ENCODE measurements around the gene RGS13.

RGS13 gene

GRCh38 chr1:192691041-192691440 lies 55.1 kb downstream of the RGS13 start:
- H3K79me2 ChIP-seq = no peaks in the 10 kb centered on the region
- TF ChIP-seq, protein P1, sequence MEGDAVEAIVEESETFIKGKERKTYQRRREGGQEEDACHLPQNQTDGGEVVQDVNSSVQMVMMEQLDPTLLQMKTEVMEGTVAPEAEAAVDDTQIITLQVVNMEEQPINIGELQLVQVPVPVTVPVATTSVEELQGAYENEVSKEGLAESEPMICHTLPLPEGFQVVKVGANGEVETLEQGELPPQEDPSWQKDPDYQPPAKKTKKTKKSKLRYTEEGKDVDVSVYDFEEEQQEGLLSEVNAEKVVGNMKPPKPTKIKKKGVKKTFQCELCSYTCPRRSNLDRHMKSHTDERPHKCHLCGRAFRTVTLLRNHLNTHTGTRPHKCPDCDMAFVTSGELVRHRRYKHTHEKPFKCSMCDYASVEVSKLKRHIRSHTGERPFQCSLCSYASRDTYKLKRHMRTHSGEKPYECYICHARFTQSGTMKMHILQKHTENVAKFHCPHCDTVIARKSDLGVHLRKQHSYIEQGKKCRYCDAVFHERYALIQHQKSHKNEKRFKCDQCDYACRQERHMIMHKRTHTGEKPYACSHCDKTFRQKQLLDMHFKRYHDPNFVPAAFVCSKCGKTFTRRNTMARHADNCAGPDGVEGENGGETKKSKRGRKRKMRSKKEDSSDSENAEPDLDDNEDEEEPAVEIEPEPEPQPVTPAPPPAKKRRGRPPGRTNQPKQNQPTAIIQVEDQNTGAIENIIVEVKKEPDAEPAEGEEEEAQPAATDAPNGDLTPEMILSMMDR (IDR thresholded peaks at IDR 0.05) = no peak
- no peak overlapping the region for H2AFZ ChIP-seq
- H3K9me3 ChIP-seq (ENCODE audit: control insufficient read depth, low read length) = no peaks in the 10 kb centered on the region
- no peaks in the 10 kb centered on the region for H3K4me1 ChIP-seq
- no peak overlapping the region for H3K27ac ChIP-seq
- no peaks in the 10 kb centered on the region for H3K36me3 ChIP-seq (ENCODE audit: control insufficient read depth, insufficient read depth, low read length)
- H3K4me3 ChIP-seq (ENCODE audit: low read depth, low read length) = no peak overlapping the region
- H3K9ac ChIP-seq = no peak overlapping the region
- no peak overlapping the region for H3K4me2 ChIP-seq (ENCODE audit: low read length)
- H3K27me3 ChIP-seq (ENCODE audit: control insufficient read depth, insufficient read depth, low read length) = no peaks in the 10 kb centered on the region

DNA sequence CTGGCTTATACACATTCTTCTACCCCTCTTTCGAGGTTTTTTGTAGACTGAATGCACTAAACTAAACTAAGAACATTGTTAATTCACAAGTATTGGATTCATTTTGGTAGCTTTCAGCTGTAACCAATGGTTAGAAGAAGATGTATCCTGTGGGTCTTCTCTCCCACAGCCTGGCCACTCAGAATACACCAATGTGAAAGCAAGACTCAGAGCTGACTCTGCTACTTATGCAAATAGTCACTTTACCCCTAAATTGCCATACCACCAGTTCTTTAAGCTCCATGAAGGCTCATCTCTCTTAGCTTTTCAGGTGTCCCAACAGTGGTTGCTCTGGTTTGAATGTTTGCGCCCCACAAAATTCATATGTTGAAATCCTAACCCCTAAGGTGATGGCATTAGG lies 60.1 kb downstream of the RGS13 start:
- no peaks in the 10 kb centered on the region for H3K36me3 ChIP-seq (ENCODE audit: control insufficient read depth, insufficient read depth, low read length)

GRCh38 chr1:192697771-192698170 lies 61.8 kb downstream of the RGS13 start:
- Histone ChIP-seq H3K4me3 (ENCODE audit: low read depth, low read length) (no peak overlapping the region), H3K4me1 (no peaks in the 10 kb centered on the region), H3K9ac (no peak overlapping the region), H3K27ac (no peak overlapping the region), H3K79me2 (no peaks in the 10 kb centered on the region), H2AFZ (no peak overlapping the region), H3K36me3 (ENCODE audit: control insufficient read depth, insufficient read depth, low read length) (no peaks in the 10 kb centered on the region), H3K27me3 (ENCODE audit: control insufficient read depth, insufficient read depth, low read length) (no peaks in the 10 kb centered on the region), H3K4me2 (ENCODE audit: low read length) (no peak overlapping the region), H3K9me3 (ENCODE audit: control insufficient read depth, low read length) (no peaks in the 10 kb centered on the region)
- TF ChIP-seq, protein P1 (IDR thresholded peaks at IDR 0.05) = no peak

More for the DNA sequence above, 60.1 kb downstream of the RGS13 start:
- Histone ChIP-seq H3K9me3 (ENCODE audit: control insufficient read depth, low read length) (no peaks in the 10 kb centered on the region), H3K4me2 (ENCODE audit: low read length) (no peak overlapping the region), H3K4me3 (ENCODE audit: low read depth, low read length) (no peak overlapping the region), H2AFZ (no peak overlapping the region), H3K27ac (no peak overlapping the region), H3K9ac (no peak overlapping the region), H3K4me1 (no peaks in the 10 kb centered on the region), H3K79me2 (no peaks in the 10 kb centered on the region), H3K27me3 (ENCODE audit: control insufficient read depth, insufficient read depth, low read length) (no peaks in the 10 kb centered on the region)
- TF ChIP-seq, protein P1 (IDR thresholded peaks at IDR 0.05) = no peak

GRCh38 chr1:192698731-192699130 lies 62.8 kb downstream of the RGS13 start:
- no peak overlapping the region for H3K4me3 ChIP-seq (ENCODE audit: low read depth, low read length)
- H3K27ac ChIP-seq = no peak overlapping the region
- no peaks in the 10 kb centered on the region for H3K27me3 ChIP-seq (ENCODE audit: control insufficient read depth, insufficient read depth, low read length)
- H3K4me1 ChIP-seq = no peaks in the 10 kb centered on the region
- no peak overlapping the region for H3K9ac ChIP-seq
- H3K4me2 ChIP-seq (ENCODE audit: low read length) = no peak overlapping the region
- TF ChIP-seq, protein P1 (IDR thresholded peaks at IDR 0.05) = no peak
- H3K36me3 ChIP-seq (ENCODE audit: control insufficient read depth, insufficient read depth, low read length) = no peaks in the 10 kb centered on the region
- no peak overlapping the region for H2AFZ ChIP-seq
- H3K79me2 ChIP-seq = no peaks in the 10 kb centered on the region
- H3K9me3 ChIP-seq (ENCODE audit: control insufficient read depth, low read length) = no peaks in the 10 kb centered on the region

DNA sequence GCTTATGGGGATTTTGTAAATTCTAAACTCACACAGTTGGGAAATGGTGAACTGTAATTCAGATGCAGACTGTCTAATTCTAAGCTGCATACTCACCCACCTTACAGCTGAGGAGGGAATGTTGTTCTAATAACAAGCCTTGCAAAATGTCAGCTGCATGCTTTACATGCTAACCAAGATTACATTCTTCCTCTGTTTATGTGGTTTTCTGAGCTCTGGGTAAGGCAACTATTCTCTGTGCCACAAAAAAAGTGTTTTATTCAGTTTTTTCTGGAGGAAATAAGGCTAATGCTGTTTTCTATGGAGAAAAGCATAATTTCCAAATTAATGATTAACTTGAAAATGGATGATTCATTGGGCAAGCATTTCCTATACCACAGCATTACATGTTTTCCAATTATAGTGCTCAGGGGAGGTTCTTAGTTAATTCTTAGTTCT lies 64.9 kb downstream of the RGS13 start:
- no peak overlapping the region for H3K27ac ChIP-seq
- no peaks in the 10 kb centered on the region for H3K79me2 ChIP-seq
- H2AFZ ChIP-seq = no peak overlapping the region
- no peaks in the 10 kb centered on the region for H3K9me3 ChIP-seq (ENCODE audit: control insufficient read depth, low read length)
- no peaks in the 10 kb centered on the region for H3K4me1 ChIP-seq
- H3K4me2 ChIP-seq (ENCODE audit: low read length) = no peak overlapping the region
- no peak overlapping the region for H3K9ac ChIP-seq
- H3K36me3 ChIP-seq (ENCODE audit: control insufficient read depth, insufficient read depth, low read length) = no peaks in the 10 kb centered on the region
- H3K27me3 ChIP-seq (ENCODE audit: control insufficient read depth, insufficient read depth, low read length) = no peaks in the 10 kb centered on the region
- H3K4me3 ChIP-seq (ENCODE audit: low read depth, low read length) = no peak overlapping the region
- TF ChIP-seq, protein P1 (IDR thresholded peaks at IDR 0.05) = no peak

Measured in parathyroid adenoma (tissue), 2 donors.